Measurements from ENCODE around the gene LDLRAD1. TPM values are rescaled to one million over a fixed set of nuclear protein-coding genes. Genes with fewer than 3 reads are reported as not detected.

The LDLRAD1 gene
- total and polyA plus RNA-seq, 2 of the 13 experiments (the other 11 are each of a cell fraction or from before 2014, with no cell fraction given): 2.5 to 14.0 TPM

DNA sequence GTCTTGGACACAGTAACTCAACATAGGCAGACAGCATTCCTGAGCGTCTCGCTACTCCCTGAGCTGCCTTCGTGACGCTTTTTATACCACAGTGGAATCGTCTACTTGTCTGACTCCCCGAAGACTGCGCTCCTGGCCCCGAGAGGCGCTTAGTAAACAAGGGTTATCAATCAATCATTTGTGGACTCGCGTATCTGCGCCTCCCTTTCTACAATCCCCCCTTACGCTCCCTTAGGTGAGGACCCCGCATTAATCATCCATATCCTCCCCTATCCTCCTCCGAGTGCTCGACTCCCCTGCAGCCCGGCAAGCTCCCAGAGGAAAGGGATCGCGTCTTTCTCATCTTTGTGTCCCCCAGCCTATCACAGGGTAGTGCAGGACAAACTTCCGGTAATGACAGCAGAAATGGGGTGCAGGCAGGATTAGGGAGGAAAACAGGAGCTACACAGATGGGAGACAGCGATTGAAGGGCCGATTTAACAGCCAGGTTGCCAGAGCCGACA lies 34.5 kb upstream of the LDLRAD1 start (continued):
- no peak for TF ChIP-seq ATF7 (IDR thresholded peaks at IDR 0.05)
- TF ChIP-seq ATF7 (CRISPR knock-in tag; IDR thresholded peaks at IDR 0.05): no peak
- TF ChIP-seq GABPA (IDR thresholded peaks at IDR 0.05; ENCODE audit: low read depth, low read length): 0 out of 2 replicates have a peak, but pooled peaks have one; percentile 34
- TF ChIP-seq GABPA (CRISPR knock-in tag; IDR thresholded peaks at IDR 0.05; ENCODE audit: low read depth): peak; percentile 42; the same call in 1 of the 2 replicates
- TF ChIP-seq ZNF503 (CRISPR knock-in tag; IDR thresholded peaks at IDR 0.05): no peak
- TF ChIP-seq NCOA5 (CRISPR knock-in tag; IDR thresholded peaks at IDR 0.05): no peak
- no peak for TF ChIP-seq HCFC1 (IDR thresholded peaks at IDR 0.05; ENCODE audit: low read depth, low read length)
- TF ChIP-seq RBAK (CRISPR knock-in tag; IDR thresholded peaks at IDR 0.05): no peak
- no peak for TF ChIP-seq ZSCAN22 (CRISPR knock-in tag; IDR thresholded peaks at IDR 0.05)
- TF ChIP-seq ISL2 (CRISPR knock-in tag; IDR thresholded peaks at IDR 0.05): no peak
- TF ChIP-seq SP140L (CRISPR knock-in tag; IDR thresholded peaks at IDR 0.05; ENCODE audit: borderline replicate concordance): no peak
- TF ChIP-seq PHB2 (IDR thresholded peaks at IDR 0.05; ENCODE audit: partially characterized antibody): no peak
- TF ChIP-seq ZNF136 (CRISPR knock-in tag; IDR thresholded peaks at IDR 0.05; ENCODE audit: low read depth): no peak
- 0 out of 2 replicates have a peak, but pooled peaks have one; percentile 15 for TF ChIP-seq BORCS8-MEF2B (CRISPR knock-in tag; IDR thresholded peaks at IDR 0.05)
- no peak for TF ChIP-seq ARNTL (CRISPR knock-in tag; IDR thresholded peaks at IDR 0.05)
- no peak; the same call in 1 of the 2 replicates for TF ChIP-seq REPIN1 (CRISPR knock-in tag; IDR thresholded peaks at IDR 0.05; ENCODE audit: borderline replicate concordance, low read depth)
- TF ChIP-seq U2AF1 (optimal IDR thresholded peaks at IDR 0.05; ENCODE audit: low read depth, low read length): peak; percentile 6
- TF ChIP-seq ZBTB20 (CRISPR knock-in tag; IDR thresholded peaks at IDR 0.05; ENCODE audit: borderline replicate concordance, low read depth): no peak
- TF ChIP-seq ZNF337 (CRISPR knock-in tag; IDR thresholded peaks at IDR 0.05; ENCODE audit: borderline replicate concordance, low read depth): 0 out of 2 replicates have a peak, but pooled peaks have one; percentile 15
- no peak for TF ChIP-seq ZNF343 (CRISPR knock-in tag; IDR thresholded peaks at IDR 0.05)
- TF ChIP-seq, protein P1, sequence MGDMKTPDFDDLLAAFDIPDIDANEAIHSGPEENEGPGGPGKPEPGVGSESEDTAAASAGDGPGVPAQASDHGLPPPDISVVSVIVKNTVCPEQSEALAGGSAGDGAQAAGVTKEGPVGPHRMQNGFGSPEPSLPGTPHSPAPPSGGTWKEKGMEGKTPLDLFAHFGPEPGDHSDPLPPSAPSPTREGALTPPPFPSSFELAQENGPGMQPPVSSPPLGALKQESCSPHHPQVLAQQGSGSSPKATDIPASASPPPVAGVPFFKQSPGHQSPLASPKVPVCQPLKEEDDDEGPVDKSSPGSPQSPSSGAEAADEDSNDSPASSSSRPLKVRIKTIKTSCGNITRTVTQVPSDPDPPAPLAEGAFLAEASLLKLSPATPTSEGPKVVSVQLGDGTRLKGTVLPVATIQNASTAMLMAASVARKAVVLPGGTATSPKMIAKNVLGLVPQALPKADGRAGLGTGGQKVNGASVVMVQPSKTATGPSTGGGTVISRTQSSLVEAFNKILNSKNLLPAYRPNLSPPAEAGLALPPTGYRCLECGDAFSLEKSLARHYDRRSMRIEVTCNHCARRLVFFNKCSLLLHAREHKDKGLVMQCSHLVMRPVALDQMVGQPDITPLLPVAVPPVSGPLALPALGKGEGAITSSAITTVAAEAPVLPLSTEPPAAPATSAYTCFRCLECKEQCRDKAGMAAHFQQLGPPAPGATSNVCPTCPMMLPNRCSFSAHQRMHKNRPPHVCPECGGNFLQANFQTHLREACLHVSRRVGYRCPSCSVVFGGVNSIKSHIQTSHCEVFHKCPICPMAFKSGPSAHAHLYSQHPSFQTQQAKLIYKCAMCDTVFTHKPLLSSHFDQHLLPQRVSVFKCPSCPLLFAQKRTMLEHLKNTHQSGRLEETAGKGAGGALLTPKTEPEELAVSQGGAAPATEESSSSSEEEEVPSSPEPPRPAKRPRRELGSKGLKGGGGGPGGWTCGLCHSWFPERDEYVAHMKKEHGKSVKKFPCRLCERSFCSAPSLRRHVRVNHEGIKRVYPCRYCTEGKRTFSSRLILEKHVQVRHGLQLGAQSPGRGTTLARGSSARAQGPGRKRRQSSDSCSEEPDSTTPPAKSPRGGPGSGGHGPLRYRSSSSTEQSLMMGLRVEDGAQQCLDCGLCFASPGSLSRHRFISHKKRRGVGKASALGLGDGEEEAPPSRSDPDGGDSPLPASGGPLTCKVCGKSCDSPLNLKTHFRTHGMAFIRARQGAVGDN (CRISPR knock-in tag; IDR thresholded peaks at IDR 0.05): no peak
- no peak for TF ChIP-seq PLRG1 (conservative IDR thresholded peaks at IDR 0.05)
- no peak for TF ChIP-seq GFI1 (CRISPR knock-in tag; IDR thresholded peaks at IDR 0.05; ENCODE audit: borderline replicate concordance)
- TF ChIP-seq ZNF644 (CRISPR knock-in tag; IDR thresholded peaks at IDR 0.05; ENCODE audit: low read depth): no peak
- peak; percentile 50 for TF ChIP-seq NFYC (CRISPR knock-in tag; IDR thresholded peaks at IDR 0.05)
- no peak for TF ChIP-seq ZNF703 (CRISPR knock-in tag; IDR thresholded peaks at IDR 0.05; ENCODE audit: borderline replicate concordance)
- no peak for TF ChIP-seq SUZ12 (IDR thresholded peaks at IDR 0.05; ENCODE audit: low read depth, low read length)
- 0 out of 2 replicates have a peak, but pooled peaks have one; percentile 21 for TF ChIP-seq NR2F2 (IDR thresholded peaks at IDR 0.05; ENCODE audit: borderline replicate concordance, low read depth)
- TF ChIP-seq ZNF235 (CRISPR knock-in tag; IDR thresholded peaks at IDR 0.05; ENCODE audit: borderline replicate concordance): peak; percentile 8; the same call in 1 of the 2 replicates

Measured in HepG2 (cell line).